GM21390 (cell line): Measurements from ENCODE around the gene PACSIN1.

ENCODE experiments used
- ATAC-seq: cut with Tn5 transposase; IDR thresholded peaks from one replicate; pipeline ENCODE4 v1.9.1; 2021; ENCODE audit not compliant: unreplicated experiment

PACSIN1 gene

DNA sequence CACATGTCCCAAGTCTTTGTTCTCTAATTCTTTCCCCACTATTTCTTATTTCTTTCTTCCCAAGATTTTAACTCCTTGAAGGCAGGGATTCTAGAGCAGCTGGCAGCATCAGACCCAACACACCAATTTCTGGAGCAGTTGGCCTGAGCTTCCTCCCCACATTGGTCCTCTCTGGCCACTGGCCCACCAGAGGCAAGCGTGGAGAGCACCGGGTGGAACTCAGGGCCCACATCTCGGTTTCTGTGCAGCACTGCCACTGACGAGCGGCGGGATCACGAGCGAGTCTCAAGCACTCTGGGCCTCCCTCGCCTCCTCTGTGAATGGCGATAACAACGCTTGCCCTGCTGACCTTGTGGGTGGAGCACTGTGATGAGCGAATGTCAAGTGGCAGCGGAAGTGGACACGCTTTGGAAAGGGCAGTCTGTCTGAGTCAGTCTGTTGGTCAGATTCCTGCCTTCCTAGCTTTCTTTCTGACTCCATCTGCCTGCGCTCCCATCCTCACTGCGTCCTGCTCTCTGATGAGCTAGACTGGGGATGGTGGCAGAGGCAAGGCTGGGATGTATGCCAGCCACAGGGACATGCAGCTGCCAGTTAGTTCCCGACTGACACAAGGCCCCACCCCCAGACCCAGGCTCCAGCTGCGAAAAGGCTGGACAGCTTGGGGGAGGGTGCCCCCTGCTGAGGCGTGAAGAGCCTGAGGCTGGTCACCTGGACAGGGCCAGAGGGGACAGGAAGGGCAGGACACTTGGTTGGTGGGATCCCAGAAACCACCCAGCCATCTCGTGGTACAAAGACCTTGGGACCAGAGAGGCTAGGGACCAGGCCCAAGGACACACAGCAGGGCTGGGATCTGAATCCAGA is 94.7 kb downstream of the PACSIN1 start:
- no peak for ATAC-seq

DNA sequence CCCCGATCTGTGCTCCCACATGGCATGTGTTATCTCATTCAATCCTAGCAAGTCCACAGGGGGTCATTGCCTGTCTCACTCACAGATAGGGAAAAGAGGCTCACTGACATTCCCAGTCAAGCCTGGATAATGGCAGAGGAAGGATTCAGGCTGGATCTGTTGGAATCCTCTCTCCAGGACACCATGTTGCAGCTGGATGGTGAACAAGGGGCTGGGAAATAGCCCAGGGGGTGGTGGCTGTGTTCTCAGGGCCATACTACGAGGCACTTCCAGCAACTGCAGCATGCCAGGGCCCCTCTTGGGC is 95.3 kb downstream of the PACSIN1 start:
- no peak for ATAC-seq

DNA sequence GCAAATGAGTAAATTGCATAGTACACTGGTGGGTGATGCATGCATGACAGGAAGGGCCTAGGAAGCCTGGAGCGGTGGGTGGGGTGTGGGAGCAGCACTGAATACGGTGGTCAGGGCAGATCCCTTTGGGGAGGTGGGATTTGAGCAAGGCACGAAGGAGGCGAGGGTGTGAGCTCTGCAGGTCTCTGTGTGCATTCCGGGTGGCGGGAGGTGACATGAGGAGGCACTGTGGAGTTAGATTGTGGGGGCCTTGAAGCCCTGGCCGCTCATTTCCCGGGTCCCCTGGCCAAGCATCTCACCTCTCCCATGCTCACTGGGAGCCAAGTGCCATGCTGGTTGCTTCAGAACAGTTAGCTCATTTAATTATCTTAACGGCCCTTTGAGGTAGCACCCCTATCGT is 96.5 kb downstream of the PACSIN1 start:
- ATAC-seq, result no peak

DNA sequence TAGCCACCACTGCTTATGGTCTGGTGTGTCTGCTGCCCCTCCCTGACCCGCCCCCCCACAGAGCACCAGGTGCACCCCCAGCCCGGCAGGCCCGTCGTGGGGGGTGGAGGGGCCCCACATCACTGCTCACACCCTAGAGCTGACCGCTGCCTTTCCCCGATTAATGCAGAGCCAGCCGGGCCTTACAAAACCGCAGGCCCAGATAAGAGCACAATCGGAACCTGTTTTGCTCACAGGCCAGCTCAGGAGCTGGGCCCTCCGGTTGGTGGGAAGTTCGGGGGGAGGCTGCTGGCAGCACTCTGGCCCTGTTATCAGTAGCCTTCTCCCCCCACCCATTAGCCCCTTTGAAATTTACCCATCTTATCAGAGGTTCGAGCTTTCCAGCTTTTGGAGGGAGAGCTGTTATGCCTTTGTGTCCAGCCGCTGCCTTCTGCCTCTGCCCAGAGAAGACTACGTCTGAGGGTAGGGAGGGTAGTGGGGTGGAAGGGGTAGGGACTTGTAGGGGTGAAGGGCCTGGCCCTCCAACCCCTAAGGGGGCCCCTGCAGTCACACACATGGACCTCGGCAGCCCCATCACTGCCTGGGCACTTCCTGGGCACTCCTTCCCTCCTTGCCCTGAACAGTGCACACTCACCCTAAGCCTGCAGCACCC is 97.1 kb downstream of the PACSIN1 start:
- ATAC-seq, result no peak

DNA sequence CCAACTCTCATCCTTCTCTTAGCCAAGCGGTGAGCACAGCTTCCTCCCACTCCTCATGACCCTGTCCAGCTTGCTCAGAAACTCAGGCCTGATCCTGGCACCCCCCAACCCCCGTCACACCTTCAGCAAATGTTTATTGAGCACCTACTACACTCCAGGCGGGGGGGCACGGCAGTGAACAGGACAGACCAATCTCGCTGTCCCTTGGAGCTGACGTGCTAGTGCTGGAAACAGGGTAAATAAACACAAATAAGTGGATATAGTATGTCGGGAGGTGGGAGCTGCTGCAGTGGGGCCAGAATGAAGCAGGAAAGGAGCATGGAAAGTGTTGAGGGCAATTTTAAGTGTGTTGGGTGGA is 97.6 kb downstream of the PACSIN1 start:
- no peak for ATAC-seq

DNA sequence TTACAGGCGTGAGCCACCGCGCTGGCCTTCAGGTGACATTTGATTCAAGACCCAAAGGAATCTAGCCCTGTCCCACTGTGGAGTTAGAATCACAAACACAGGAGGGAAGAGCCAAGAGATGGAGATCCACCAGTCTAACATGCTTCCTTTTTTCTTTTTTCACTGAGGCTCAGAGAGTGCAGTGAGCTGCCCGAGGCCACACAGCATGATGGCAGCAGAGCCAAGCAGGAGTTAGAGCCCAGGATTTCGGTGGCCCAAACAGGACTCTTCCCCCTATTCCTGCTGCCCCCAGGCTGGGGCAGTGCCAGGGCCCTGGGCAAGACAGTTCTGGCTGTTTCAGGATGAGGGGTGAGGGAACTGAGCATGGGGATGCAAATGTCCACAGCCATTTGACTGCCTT is 98.3 kb downstream of the PACSIN1 start:
- no peak for ATAC-seq

DNA sequence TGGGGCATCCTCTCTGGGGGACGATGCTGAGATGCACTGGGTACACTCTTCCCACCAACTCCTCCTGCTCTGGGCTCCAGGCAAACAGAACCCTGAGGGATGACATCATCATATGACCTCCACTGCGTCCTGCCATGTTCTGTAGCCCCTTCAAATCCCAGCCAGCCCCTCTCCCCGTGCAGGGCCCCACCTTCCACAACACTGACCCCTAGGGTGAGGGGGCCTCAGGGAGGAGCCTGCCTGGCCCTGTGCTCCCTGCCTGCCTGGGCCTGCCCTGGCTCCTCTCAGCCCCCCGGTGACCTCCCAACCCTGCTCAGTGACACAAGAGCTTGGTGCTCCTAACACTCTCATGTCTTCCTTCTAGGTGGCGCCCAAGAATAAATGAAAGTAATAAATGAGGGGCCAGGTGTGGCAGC is 99.9 kb downstream of the PACSIN1 start:
- ATAC-seq, result no peak

DNA sequence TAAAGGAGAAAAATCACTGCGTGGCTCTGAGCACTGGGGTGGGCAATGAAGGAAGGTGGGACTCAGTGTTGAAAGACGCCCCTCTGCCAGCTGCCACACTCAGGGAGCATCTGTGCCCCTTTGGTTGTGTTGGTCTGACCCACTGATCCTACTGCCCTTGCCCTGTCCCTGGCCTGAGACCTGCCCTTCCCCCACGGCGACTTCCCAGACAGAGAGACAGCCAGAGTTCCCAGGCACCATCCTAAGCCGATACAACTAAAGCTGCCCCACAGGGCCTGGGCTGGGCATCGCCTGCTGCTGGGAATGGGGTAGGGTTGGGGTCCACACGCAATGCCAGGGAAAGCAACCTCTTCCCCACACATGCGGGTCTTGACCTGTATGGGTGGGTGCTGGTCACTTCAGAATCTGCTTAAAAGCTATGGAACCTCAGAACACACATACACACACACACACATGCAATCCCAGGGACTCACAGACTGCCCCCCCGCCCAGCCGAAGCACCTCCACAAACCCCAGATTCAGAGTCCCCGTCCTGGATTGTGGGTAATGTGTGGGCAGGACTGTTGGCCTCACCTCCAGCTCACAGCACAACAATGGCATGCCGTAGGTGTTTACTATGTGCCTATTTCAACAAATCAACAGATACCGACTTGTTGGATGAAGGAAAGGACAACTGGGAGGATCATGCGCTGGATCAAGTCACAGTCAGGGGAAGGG is 101.1 kb downstream of the PACSIN1 start:
- ATAC-seq, result no peak

DNA sequence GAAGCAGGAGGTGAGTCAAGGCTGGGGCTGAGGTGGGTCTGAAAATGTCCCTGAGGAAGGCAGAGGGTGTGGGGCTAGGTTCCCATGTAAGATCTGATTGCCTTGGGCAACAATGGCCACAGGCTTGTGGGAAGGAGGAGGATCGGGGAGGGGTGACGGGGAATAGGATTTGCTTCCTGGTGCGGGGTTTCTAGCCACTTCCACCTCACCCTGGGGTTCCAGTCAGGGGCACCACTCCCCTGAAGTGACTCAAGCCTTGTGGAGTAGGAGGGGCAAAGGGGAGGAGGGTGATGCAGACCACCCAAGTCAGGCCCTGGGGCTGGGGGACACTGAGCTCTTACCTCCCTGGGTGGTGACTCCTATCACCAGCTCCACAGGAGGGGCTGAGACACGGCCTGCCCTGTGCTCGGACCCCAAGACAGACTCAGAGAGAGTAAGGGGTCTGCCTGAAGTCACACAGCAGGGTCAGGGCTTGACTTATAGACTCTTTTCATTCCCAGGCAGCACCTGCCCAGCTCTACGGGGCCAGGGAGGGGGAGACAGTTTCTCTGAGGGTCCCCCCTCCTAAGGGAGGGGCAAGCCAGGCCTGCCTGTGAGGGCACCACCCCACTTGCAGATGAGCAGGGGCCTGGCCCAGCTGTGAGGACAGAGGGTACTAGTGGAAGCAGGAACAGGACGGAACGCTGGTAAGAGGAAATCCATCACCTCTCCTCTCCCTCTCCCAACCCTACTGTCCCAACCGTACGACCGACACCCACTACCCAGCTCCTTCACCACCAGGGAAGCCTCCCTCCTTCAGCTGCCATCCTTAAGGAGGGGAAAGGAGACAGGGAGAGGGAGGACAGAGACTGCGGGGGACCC is 102.7 kb downstream of the PACSIN1 start:
- ATAC-seq, result no peak

DNA sequence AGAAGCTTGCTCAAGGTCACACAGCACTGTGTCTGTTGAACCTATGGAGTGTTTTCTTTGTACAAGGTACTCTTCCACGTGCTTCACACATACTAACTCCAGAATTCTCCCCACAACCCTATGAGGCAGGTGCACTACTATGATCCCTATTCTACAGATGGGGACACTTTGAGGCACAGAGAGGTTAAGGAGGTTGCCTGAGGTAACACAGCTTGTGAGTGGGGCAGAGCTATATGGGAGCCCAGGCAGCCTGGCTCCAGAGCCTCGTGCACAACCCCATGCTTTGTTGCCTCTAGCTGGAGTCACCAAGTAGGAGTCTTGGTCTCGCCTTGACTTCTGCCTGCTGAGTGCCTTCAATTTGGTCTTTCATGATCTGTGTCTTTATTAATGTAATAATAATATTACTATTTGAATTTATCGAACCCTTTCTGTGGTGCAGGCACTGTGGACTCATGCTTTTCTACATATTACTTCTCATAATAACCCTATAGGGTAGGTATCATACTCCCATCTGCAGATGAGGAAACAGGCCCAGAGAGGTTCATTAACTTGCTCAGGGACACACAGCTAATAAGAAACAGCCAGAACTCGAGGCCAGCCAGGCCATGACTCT is 103.6 kb downstream of the PACSIN1 start:
- ATAC-seq, result no peak

DNA sequence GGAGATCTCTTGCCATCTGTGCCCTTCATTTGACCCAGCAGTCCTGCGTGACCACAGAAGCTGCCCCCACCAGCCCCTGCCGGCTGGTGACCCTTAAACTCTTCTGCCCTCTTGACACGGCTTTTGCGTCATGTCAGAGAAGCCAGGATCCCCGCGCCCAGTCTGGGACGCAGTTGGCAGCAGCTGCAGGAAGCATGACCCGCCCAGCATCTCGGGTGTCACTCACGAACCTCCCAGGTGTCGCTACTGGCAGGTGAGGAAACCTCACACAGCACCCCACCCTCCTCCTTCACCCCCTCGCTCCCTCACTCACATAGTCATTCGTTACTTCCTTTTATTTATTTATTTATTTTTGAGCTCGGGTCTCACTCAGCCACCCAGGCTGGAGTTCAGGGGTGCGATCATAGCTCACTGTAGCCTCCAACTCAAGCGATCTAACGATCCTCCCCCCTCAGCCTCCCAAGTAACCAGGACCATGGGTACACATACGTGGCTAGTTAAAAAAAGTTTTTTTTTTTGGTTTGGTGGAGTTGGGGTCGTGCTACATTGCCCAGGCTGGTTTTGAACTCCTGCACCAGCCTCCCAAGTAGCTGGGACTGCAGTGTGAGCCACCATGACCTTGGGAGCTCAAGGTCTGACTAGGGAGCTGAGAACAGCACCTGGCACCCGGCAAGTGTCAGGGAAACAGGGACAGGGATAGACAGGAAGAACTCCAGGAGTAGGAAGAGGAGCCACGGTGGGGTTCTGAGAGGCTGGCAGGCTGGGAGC is 104.4 kb downstream of the PACSIN1 start:
- ATAC-seq, result no peak

DNA sequence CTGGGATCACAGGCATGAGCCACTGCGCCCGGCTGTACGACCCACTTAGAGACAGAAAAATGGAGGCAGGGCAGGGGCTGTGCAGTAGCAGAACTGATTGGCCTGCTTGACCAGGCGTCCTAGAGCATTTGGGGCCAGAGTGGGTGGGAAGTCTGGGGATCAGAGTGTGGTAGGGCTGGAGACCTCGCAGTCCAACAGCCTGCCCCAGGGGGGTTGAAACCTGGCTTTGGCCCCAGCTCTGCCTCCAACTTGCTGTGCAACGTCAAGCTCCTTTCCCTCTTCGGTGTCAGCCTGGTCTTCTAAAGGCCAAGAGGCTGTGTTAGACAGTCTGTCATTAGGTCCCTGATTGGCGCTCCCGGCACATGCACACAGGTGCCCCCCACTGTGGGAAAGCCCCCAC is 105.5 kb downstream of the PACSIN1 start:
- ATAC-seq, result no peak

DNA sequence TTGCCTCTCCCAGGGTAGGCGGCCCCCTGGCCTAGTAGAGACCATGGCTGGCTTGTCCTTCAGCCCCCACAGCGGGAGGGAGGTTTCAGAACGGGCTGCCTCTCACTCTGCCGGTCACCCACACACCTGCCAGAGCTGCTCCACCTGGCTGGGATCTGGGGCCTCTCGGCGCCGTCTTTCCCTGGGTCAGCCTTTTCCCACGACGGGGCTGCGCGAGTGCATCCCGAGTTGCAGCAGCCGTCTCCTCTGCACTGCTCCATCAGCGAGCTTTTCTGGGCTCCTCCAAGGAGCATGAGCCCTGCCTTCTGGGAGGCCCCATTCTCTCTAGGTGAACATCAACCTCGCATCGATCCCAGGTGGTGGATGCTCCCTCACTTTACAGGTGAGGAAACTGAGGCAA is 106.1 kb downstream of the PACSIN1 start:
- no peak for ATAC-seq

DNA sequence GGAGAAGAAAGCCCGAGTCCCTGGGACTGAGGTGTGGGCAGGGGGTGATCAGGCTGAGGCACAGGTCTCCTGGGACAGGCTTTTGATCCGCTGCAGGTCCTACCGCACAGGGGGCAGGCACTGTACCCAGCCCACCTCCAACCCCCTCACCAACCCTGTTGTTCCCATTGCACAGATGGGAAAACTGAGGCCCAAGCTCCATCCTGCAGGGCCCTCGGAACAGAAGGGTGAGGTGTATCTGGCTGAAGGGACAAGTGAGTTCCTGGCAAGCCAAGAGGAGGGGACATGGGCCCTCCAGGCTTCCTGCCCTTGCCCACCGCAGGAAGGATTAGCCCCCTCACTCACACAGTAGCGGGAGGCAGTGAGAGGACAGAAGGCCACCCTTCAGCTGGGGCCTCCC is 106.7 kb downstream of the PACSIN1 start:
- ATAC-seq, result no peak

DNA sequence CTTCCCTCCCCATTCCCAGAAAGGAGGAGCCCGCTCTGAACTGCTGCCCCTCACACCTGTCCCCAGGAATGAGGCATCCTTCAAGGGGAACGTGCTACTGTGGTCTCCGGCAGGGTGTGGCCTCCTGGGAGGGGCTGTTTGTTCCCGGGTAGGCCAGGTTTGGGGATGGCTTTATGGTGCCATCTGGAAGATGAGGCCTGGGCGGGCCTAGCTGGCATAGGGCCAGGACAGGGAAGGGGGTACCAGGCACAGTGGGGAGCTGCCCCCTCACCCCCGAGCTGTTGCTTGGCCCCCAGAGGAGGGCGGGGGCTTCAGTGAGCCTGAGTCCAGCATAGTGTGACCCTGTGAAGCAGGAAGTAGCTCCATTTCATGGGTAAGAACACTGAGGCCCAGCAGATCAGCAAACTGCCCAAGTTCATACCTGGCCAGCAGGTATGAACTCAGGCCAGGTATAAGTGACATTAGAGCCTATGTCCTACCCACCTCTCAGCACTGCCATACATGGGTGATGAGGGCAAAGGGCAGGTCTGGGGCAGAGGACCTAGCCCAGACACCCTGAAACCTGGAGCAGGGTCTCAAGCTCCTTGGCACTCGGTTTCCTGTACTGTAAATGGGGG is 107.8 kb downstream of the PACSIN1 start:
- ATAC-seq, result no peak

DNA sequence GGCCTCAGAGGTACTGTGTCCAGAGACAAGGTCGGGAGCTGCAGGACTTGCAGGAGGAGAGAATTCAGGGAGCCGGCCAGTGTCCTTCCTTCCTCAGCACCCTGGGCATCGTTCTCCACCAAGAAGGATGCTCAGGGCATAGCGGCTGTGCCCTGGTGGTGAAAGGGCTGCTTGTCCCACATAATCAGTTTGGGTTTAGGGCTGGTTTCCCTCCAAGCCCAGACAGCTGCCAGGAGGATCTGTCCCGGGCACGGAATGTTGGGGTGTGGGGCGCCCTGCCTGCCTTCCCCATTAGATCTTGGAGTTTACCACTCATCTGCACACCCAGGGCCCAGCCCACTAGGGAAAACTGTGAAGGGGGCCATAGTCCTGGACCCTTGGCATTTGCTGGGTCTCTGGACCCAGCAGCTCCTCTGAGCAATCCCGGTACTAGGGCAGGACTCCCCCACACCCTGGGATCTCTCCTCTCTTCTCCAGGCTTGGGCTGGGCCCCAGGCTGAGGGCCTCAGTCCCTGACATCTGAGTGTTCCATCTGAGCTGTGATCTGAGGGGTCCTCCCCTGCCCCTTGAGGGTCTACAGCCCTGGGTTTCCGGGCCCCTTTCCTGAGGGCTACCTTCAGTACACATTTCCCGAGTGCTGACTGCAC is 108.9 kb downstream of the PACSIN1 start:
- ATAC-seq, result no peak

DNA sequence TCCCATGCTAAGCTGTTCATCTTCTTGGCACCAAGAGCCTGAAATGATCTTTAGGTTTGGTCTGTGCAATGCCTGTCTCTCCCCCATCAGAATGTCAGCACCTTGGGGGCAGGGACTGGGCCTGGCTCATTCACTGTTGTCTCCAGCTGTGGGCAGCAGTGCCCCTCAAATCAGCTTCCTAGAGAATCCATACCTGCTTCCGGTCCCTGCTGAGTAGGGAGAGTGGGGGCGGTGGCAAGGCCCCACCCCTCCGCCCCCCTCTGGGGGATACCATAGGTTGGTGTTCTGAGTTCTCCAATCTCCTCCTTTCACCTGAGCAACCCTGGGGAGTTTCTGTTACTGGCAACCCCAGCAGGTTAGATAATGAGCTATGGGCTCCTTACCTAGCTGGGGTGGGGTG is 109.5 kb downstream of the PACSIN1 start:
- ATAC-seq, result no peak

DNA sequence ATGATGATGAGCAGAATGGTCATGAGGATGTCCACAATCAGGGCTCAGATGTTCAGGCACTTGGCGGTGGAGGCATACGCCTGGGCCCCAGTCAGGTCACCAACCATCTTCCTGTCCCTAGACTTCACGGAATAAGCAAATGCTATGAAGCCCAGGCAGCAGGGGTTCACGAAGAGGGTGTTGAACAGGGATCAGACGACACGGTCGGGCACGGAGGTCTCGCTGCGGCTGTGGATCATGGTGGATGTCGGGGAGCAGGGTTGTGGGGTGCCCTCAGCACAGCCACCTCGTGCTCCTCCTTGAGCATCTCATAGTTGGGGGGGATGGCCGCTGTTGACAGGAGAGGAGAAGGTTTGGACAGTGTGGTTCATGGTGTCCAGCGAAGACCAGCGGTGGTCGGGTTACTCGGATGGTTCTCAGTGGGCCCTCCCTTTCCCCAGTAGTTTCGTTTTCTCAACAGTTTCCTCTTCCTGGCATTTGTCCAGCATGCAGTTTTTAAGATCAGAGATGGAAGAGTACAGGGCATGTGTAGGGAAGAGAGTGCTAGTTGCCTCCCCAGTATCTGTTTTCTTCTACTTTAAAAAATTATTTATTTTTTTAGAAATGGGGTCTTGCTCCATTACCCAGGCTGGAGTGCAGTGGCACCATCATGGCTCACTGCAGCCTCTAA is 110.5 kb downstream of the PACSIN1 start:
- ATAC-seq, result no peak
